ENCODE measurements around the gene TMEM140. TPM values are rescaled to one million over a fixed set of nuclear protein-coding genes. Genes with fewer than 3 reads are reported as not detected.

The TMEM140 gene
- total and polyA plus RNA-seq, 2 of the 13 experiments (the other 11 are each of a cell fraction or from before 2014, with no cell fraction given), result 9.2 to 21.7 TPM

- POLR2A ChIA-PET, result no interaction called here
- intact Hi-C loops (cut with micrococcal nuclease; ENCODE audit: unreplicated experiment), result no loop called here
- H2AFZ ChIP-seq (ENCODE audit: low read length), result no peak overlapping the region
- no peak overlapping the region for H3K9ac ChIP-seq (ENCODE audit: insufficient read depth, low read depth, low read length)
- peaks cover 20% of the 10 kb centered on the region for H3K9me3 ChIP-seq (ENCODE audit: low read length)
- BruUV-seq (replicated peaks), result no TSS peak
- H4K20me1 ChIP-seq (ENCODE audit: insufficient read depth, low read length), result no peaks in the 10 kb centered on the region; the same call in 1 of the 2 replicates
- H3K27ac ChIP-seq (ENCODE audit: extremely low read length, insufficient read depth, low read length), result no peak overlapping the region
- no peak for DNase-seq (ENCODE audit: low spot score)
- H3K4me1 ChIP-seq (ENCODE audit: insufficient read depth, low read length), result peaks cover 61% of the 10 kb centered on the region
- H3K36me3 ChIP-seq (replicated peaks in 1 of 2; ENCODE audit: control insufficient read depth in 1 of 2, insufficient read depth in 2 of 2, low read length in 2 of 2), result peaks cover 4 to 18% of the 10 kb centered on the region in 2 experiments; a peak in 3 of 5 replicates
- no peaks in the 10 kb centered on the region; a peak in 1 of 5 replicates for H3K27me3 ChIP-seq (ENCODE audit: control insufficient read depth in 1 of 2, insufficient read depth in 2 of 2, low read length in 2 of 2)
- TF ChIP-seq HNRNPUL1 (IDR thresholded peaks at IDR 0.05; ENCODE audit: low read depth, low read length), result no peak
- no peak for TF ChIP-seq TEF (CRISPR knock-in tag; IDR thresholded peaks at IDR 0.05)
- no peak for TF ChIP-seq EZH2 (conservative IDR thresholded peaks at IDR 0.05; ENCODE audit: low read depth, low read length)
- TF ChIP-seq YEATS2 (CRISPR knock-in tag; IDR thresholded peaks at IDR 0.05; ENCODE audit: borderline replicate concordance), result no peak
- TF ChIP-seq ZNF124 (CRISPR knock-in tag; IDR thresholded peaks at IDR 0.05), result no peak
- no peak for TF ChIP-seq KLF9 (CRISPR knock-in tag; IDR thresholded peaks at IDR 0.05; ENCODE audit: low read depth)
- no peak for TF ChIP-seq KDM6A (CRISPR knock-in tag; IDR thresholded peaks at IDR 0.05; ENCODE audit: low read depth)
- TF ChIP-seq ADNP (CRISPR knock-in tag; IDR thresholded peaks at IDR 0.05), result no peak
- no peak for TF ChIP-seq ZHX1 (CRISPR knock-in tag; IDR thresholded peaks at IDR 0.05; ENCODE audit: low read depth)
- 100% methylated on average over 1 of the region's 1 CpG for WGBS (ENCODE audit: low lambda C conversion rate)
- no peak for FAIRE-seq
- no peak overlapping the region for H3K4me3 ChIP-seq (replicated peaks in 1 of 3; ENCODE audit: insufficient read depth in 1 of 3, low read depth in 2 of 3, low read length in 3 of 3)
- H3K4me2 ChIP-seq (ENCODE audit: low read depth, low read length), result no peak overlapping the region; the same call in 1 of the 2 replicates
- peaks cover 87% of the 10 kb centered on the region for H3K79me2 ChIP-seq (ENCODE audit: insufficient read depth, low read length)
- in situ Hi-C loops (cut with HindIII; ENCODE audit: extremely low pct_ligation_motif_present, low pct_unique_long_range_greater_than_20kb), result no loop called here
- ATAC-seq, result no peak
- CTCF ChIA-PET (ENCODE audit: low intra/inter-chr PET ratio, low total read pairs), result no interaction called here
These were observed 4.6 kb downstream of the TMEM140 start for GRCh38 chr7:135152442-135152841.
